Gastrocnemius medialis (tissue), 4 donors: Measurements from ENCODE around the gene SLC17A9. TPM values are rescaled to one million over a fixed set of nuclear protein-coding genes. Genes with fewer than 3 reads are reported as not detected.

ENCODE experiments used
- ATAC-seq, 2 donors: fragments of 150-250 bp; one replicate each; pipeline ENCODE4 v1.9.1; 2016
- DNase-seq, 2 donors: peaks; one replicate each; pipeline ENCODE4 v3.0.0-alpha.2; 2019
- H3K27ac ChIP-seq, 4 donors: fragments of 200-600 bp; sonication (generic); 1 replicate in 1 of 4; 2 replicates in 3 of 4; pipeline ENCODE4 v1.5.1; 2016 to 2018; ENCODE audit warnings: mild to moderate bottlenecking in 2 of 4, moderate library complexity in 1 of 4
- H3K27me3 ChIP-seq, 3 donors: fragments of 200-600 bp; sonication (generic) in 2 of 3; 1 replicate in 1 of 3; 2 replicates in 2 of 3; pipeline versions ENCODE4 v1.5.1 to v1.6.0; 2016 to 2019; ENCODE audit warnings: mild to moderate bottlenecking in 1 of 3, moderate library complexity in 1 of 3
- H3K36me3 ChIP-seq, 2 donors: fragments of 200-600 bp; sonication (generic) in 1 of 2; one replicate each; pipeline ENCODE4 v1.5.1; 2017 to 2018
- H3K4me1 ChIP-seq, 2 donors: fragments of 200-600 bp; sonication (generic) in 1 of 2; one replicate each; pipeline ENCODE4 v1.5.1; 2016 to 2017; ENCODE audit warnings: mild to moderate bottlenecking in 2 of 2
- H3K4me3 ChIP-seq, 4 donors: fragments of 200-600 bp; sonication (generic) in 3 of 4; 1 replicate in 1 of 4; 2 replicates in 3 of 4; pipeline ENCODE4 v1.5.1; 2016 to 2019; ENCODE audit warnings: mild to moderate bottlenecking in 2 of 4
- H3K9me3 ChIP-seq, 3 donors: fragments of 200-600 bp; sonication (generic) in 2 of 3; 1 replicate in 1 of 3; 2 replicates in 2 of 3; pipeline ENCODE4 v1.5.1; 2016 to 2019
- POLR2A ChIP-seq, 2 donors: fragments of 450-650 bp; IDR thresholded peaks; one replicate each; pipeline ENCODE4 v1.6.1; 2017; ENCODE audit warnings: antibody characterized with exemption in 2 of 2, mild to moderate bottlenecking in 2 of 2, moderate library complexity in 2 of 2
- in situ Hi-C, 4 donors: fragments of 200-750 bp; cut with MboI; loops; one replicate each; pipeline versions ENCODE4 v1.15.0 to v1.8.0; 2017; ENCODE audit warnings: low sequenced_read_pairs in 4 of 4
- intact Hi-C: fragments of 100-400 bp; cut with DNase I; formaldehyde crosslinking; loops from one replicate; pipeline ENCODE4 v1.15.1; 2023; ENCODE audit warnings: low total_unique reads
- total RNA-seq, 4 donors: library from RNA; depleted of rRNA; stranded (reverse); fragments of >200 nt; gene quantifications; one replicate each; pipeline versions ENCODE4 v1.1.0 to v1.2.3, GENCODE V29; 2016
- TF ChIP-seq, protein P1 (sequence below), 5 experiments: fragments of 450-650 bp in 3 of 5; fragments of 200-600 bp in 2 of 5; sonication (generic) in 2 of 5; IDR thresholded peaks in 4 of 5; conservative IDR thresholded peaks in 1 of 5; 1 replicate in 4 of 5; 2 replicates in 1 of 5; pipeline ENCODE4 v1.5.1; 2016 to 2019; ENCODE audit warnings: antibody characterized with exemption in 5 of 5, mild to moderate bottlenecking in 3 of 5, moderate library complexity in 3 of 5

Gene SLC17A9
- total RNA-seq, 4 donors from 2014 or later, result 0.55 to 2.4 (median 1.2) TPM

- ATAC-seq, result no peak
- no peak for TF ChIP-seq POLR2A (IDR thresholded peaks at IDR 0.05)
- TF ChIP-seq, protein P1, sequence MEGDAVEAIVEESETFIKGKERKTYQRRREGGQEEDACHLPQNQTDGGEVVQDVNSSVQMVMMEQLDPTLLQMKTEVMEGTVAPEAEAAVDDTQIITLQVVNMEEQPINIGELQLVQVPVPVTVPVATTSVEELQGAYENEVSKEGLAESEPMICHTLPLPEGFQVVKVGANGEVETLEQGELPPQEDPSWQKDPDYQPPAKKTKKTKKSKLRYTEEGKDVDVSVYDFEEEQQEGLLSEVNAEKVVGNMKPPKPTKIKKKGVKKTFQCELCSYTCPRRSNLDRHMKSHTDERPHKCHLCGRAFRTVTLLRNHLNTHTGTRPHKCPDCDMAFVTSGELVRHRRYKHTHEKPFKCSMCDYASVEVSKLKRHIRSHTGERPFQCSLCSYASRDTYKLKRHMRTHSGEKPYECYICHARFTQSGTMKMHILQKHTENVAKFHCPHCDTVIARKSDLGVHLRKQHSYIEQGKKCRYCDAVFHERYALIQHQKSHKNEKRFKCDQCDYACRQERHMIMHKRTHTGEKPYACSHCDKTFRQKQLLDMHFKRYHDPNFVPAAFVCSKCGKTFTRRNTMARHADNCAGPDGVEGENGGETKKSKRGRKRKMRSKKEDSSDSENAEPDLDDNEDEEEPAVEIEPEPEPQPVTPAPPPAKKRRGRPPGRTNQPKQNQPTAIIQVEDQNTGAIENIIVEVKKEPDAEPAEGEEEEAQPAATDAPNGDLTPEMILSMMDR (IDR thresholded peaks at IDR 0.05 in 4 of 5, conservative IDR thresholded peaks at IDR 0.05 in 1 of 5), result no peak
- intact Hi-C loops (loop anchor here (5.0 kb wide), 1 partner anchor 284 kb away; no protein-coding TSS in a partner anchor), in situ Hi-C loops (no loop called here)
- no peaks in the 10 kb centered on the region for H3K27me3 ChIP-seq
- H3K9me3 ChIP-seq, result no peaks in the 10 kb centered on the region
- peak overlapping the region in 1 of 4 donors; percentile 88 for H3K27ac ChIP-seq
- no peak for DNase-seq
- peaks cover 31 to 42% of the 10 kb centered on the region in 2 donors for H3K4me1 ChIP-seq
- H3K36me3 ChIP-seq, result no peaks in the 10 kb centered on the region
- H3K4me3 ChIP-seq, result peak overlapping the region in 3 of 4 donors; percentile 84 to 92 (median 92)
These were observed 16.4 kb upstream of the SLC17A9 start for GRCh38 chr20:62935968-62936585.

- DNase-seq, result peak; percentile 93 to 96
- H3K36me3 ChIP-seq, result peaks cover 0 to 10% of the 10 kb centered on the region in 2 donors
- peak; percentile 90 to 91 for ATAC-seq
- in situ Hi-C loops, result no loop called here
- H3K9me3 ChIP-seq, result no peaks in the 10 kb centered on the region
- peak overlapping the region; percentile 88 to 98 (median 94) for H3K27ac ChIP-seq
- intact Hi-C loops, result loop anchor here (1.0 to 5.0 kb wide), 2 partner anchors 11 to 285 kb away; partner anchors contain the start of gene DIDO1
- peak overlapping the region; percentile 84 to 99 (median 92) for H3K4me3 ChIP-seq
- TF ChIP-seq, protein P1 (IDR thresholded peaks at IDR 0.05 in 4 of 5, conservative IDR thresholded peaks at IDR 0.05 in 1 of 5), result peak in 1 of 5 experiments; percentile 10
- peak; percentile 77 to 91 for TF ChIP-seq POLR2A (IDR thresholded peaks at IDR 0.05)
- H3K4me1 ChIP-seq, result peaks cover 31 to 42% of the 10 kb centered on the region in 2 donors
- H3K27me3 ChIP-seq, result no peaks in the 10 kb centered on the region
These were observed 15.0 kb upstream of the SLC17A9 start for GRCh38 chr20:62937268-62938104.

DNA sequence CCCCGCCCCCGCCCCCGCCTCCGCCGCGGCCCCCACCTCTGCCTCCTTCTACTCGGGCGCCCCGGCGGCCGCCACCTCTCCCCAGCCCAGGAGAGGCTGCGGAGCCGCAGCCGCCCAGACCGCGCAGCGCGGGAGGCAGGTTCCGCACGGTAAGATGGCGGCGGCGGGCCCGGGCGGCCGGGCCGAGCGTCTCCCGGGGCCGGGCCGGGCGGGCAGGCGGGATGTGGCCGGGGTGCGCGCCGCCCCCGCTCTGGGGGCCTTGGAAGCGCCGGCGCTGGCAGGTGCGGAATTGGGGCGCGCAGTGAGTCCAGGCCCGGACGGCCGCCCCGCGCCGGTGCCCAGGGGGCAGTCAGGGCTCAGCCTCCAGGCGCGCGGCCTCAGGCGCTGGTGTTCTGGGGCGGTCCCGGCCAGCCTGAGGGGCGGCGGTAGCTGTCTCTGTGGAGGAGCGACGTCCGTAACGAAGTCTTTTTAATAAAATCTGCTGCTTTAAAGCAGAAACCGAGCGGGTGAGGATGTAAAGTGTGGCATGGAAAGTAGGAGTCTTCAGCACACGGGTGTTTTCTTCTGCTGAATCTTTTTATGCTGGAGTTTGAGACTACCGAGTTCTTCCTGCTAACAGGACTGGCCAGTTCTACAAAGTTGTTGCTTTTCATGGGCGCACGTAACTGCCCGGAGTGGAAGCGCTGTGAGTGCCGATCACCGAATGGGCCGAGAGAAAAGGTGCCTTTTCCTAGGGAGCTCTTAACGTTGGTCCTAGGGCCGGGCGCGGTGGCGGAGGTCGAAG lies 14.2 kb upstream of the SLC17A9 start, which contains the start of gene GID8:
Gene GID8, plus strand, starts transcription at position 43 of the 784 bp plus-strand sequence. CDS start 3,356 bp downstream, outside the sequence.
- H3K9me3 ChIP-seq, result no peaks in the 10 kb centered on the region
- in situ Hi-C loops, result no loop called here
- ATAC-seq, result peak; percentile 68 to 70
- H3K27ac ChIP-seq, result peak within 1 kb of the TSS; percentile 88 to 98 (median 94)
- H3K4me3 ChIP-seq, result peak within 1 kb of the TSS; percentile 84 to 99 (median 92)
- no peak for TF ChIP-seq POLR2A (IDR thresholded peaks at IDR 0.05)
- TF ChIP-seq, protein P1 (IDR thresholded peaks at IDR 0.05 in 4 of 5, conservative IDR thresholded peaks at IDR 0.05 in 1 of 5), result no peak
- no peak for DNase-seq
- H3K27me3 ChIP-seq, result no peaks in the 10 kb centered on the region
- peaks cover 0 to 15% of the 10 kb centered on the region in 2 donors for H3K36me3 ChIP-seq
- intact Hi-C loops, result loop anchor here (5.0 kb wide), 1 partner anchor 286 kb away; no protein-coding TSS in a partner anchor
- H3K4me1 ChIP-seq, result peaks cover 31 to 42% of the 10 kb centered on the region in 2 donors

DNA sequence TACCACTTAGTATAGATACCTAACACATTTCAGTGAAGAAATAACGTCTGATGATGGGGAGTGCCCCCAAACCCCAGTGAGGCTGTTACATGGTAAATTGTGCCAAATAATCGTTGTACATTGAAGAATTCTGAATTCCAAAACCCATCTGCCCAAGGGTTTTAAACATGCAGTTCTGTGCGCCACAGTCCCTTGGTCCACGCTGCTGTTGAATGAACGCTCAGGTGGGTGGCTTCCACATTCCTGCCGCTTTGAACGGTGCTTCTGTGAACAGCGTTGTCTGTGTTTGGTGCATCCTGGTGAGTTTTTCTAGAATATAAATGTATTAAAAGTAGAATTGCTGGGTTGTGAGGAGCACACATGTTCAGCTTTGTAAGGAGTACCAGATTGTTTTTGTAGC lies 11.6 kb upstream of the SLC17A9 start:
- in situ Hi-C loops (no loop called here), intact Hi-C loops (no loop called here)
- no peak for DNase-seq
- Histone ChIP-seq H3K27ac (no peak overlapping the region), H3K36me3 (peaks cover 0 to 41% of the 10 kb centered on the region in 2 donors), H3K4me1 (peaks cover 22 to 23% of the 10 kb centered on the region in 2 donors), H3K4me3 (no peak overlapping the region), H3K27me3 (no peaks in the 10 kb centered on the region), H3K9me3 (no peaks in the 10 kb centered on the region)
- ATAC-seq, result no peak
- TF ChIP-seq, protein P1 (IDR thresholded peaks at IDR 0.05 in 4 of 5, conservative IDR thresholded peaks at IDR 0.05 in 1 of 5), result no peak
- no peak for TF ChIP-seq POLR2A (IDR thresholded peaks at IDR 0.05)
